Cardiac atrium fibroblast (primary cell): ENCODE measurements around the gene MAN1A2. TPM values are rescaled to one million over a fixed set of nuclear protein-coding genes. Genes with fewer than 3 reads are reported as not detected.

Source experiments
- total RNA-seq: library from RNA; depleted of rRNA; stranded (reverse); fragments of >200 nt; gene quantifications from 2 replicates; pipeline ENCODE4 v1.2.3, GENCODE V29; 2015

Gene MAN1A2
- 19.7 and 25.1 TPM in 2 replicates for total RNA-seq

DNA sequence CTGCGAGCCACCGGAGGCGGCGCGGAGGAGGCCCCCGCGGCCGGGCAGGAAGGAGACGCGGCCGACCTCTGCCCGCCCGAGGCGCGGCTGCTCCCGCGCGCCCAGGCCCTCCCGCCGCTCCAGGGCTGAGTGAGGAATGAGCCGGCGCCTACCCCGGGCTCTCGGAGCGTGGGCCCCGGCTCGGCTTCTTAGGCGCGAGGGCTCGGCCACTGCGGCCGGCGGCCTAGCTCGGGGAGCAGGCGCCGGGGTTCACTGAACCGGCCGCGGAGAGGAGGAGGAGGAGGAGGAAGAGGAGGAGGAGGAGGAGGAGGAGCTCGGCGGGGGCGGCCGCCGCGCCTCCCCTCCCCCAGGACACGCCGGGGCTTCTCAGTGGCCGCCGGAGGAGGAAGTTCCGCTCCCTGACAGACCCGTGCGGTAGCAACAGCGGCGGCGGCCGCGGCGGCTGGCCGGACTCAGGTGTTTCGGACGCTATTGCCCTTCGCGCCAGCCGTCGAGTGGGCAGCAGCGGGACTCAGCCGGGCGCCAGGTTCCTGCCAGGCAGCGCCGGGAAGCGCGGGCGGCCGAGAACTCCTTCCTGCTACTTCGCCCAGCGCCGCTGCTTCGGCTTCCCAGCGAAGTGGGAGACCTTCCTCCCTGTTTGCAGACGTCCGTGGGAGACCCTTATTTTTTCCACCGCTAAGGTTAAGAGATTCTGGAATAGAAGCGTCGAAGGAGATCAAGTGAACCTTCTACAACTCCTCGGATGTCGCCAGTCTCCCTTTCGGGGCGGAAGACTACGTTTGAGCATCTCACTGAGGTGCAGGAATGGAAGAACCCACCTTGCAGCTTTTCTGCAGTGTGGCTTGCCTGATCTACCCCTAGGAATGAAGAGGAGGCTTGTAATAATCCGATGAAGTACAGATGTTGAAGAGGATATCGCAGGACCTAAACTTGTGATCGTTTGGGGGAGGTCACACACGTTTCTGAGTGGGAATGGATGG, at the start of gene MAN1A2:
Gene MAN1A2, plus strand, starts transcription at position 404 of the 980 bp plus-strand sequence. CDS start 735 bp downstream, outside the sequence.

Other genes starting within 250 kb of the MAN1A2 start
- 1.1 and 3.1 TPM in 2 replicates for gene TRIM45, start 245.7 kb upstream of the MAN1A2 start, total RNA-seq
- not detected in 2 replicates for gene VTCN1, start 156.5 kb upstream of the MAN1A2 start, total RNA-seq
- 0.32 and 0.54 TPM in 2 replicates for gene TENT5C, start 238.6 kb downstream of the MAN1A2 start, total RNA-seq